H1 (cell line): ENCODE data around the gene UPK2. TPM values are rescaled to one million over a fixed set of nuclear protein-coding genes. Genes with fewer than 3 reads are reported as not detected.

Experiments
- CTCF ChIA-PET: fragments of 300-600 bp; sonication (Branson Sonifier 250); formaldehyde crosslinking; loops from one replicate; lab custom pipeline; 2021; ENCODE audit not compliant: partially characterized antibody; lab: Charles Lee
- POLR2A ChIA-PET: fragments of 300-600 bp; sonication (Branson Sonifier 250); formaldehyde crosslinking; loops from one replicate; lab custom pipeline; 2021; ENCODE audit warnings: inconsistent platforms; ENCODE audit not compliant: partially characterized antibody; lab: Charles Lee
- DNase-seq, 2 experiments: peaks; one replicate each; pipeline versions ENCODE4 v3.0.0 to v3.0.0-alpha.2; 2010 to 2022; ENCODE audit warnings: low spot score in 2 of 2, low read depth in 1 of 2, mixed read lengths in 1 of 2
- FAIRE-seq: peaks from 2 replicates; lab custom pipeline; 2011; peaks lifted over from hg19 to GRCh38; lab: Jason Lieb, UNC
- H2AFZ ChIP-seq: 2 replicates; pipeline ENCODE4 v1.8.1; 2012; ENCODE audit warnings: low read length, inconsistent platforms
- H2AK5ac ChIP-seq: 2 replicates; pipeline ENCODE4 v1.6.1; 2013; ENCODE audit warnings: low read depth, low read length
- H2BK120ac ChIP-seq: replicated peaks from 2 replicates; pipeline ENCODE3; 2013; ENCODE audit warnings: low read depth, low read length, inconsistent platforms
- H2BK12ac ChIP-seq: 2 replicates; pipeline ENCODE4 v1.6.1; 2013; ENCODE audit warnings: low read depth, low read length
- H2BK15ac ChIP-seq: 2 replicates; pipeline ENCODE4 v1.6.1; 2013; ENCODE audit warnings: low read length
- H2BK20ac ChIP-seq: 2 replicates; pipeline ENCODE4 v1.6.1; 2013; ENCODE audit warnings: low read length
- H2BK5ac ChIP-seq: 2 replicates; pipeline ENCODE4 v1.6.1; 2013; ENCODE audit warnings: low read depth, low read length
- H3K14ac ChIP-seq: 2 replicates; pipeline ENCODE4 v1.6.1; 2013; ENCODE audit warnings: inconsistent platforms; ENCODE audit not compliant: insufficient read length
- H3K18ac ChIP-seq: 2 replicates; pipeline ENCODE4 v1.6.1; 2013; ENCODE audit warnings: low read length; ENCODE audit errors: extremely low read depth
- H3K23ac ChIP-seq: 2 replicates; pipeline ENCODE4 v1.6.1; 2013; ENCODE audit warnings: inconsistent platforms; ENCODE audit not compliant: insufficient read length
- H3K23me2 ChIP-seq: 2 replicates; pipeline ENCODE4 v1.6.1; 2013; ENCODE audit warnings: low read depth, low read length
- H3K27ac ChIP-seq: 2 replicates; pipeline ENCODE4 v1.6.1; 2011; ENCODE audit warnings: low read depth, low read length, inconsistent platforms
- H3K27me3 ChIP-seq, 4 experiments: replicated peaks in 1 of 4; 1 replicate in 1 of 4; 2 replicates in 3 of 4; pipeline versions ENCODE4 v1.6.1 to v1.8.1; 2011 to 2013; ENCODE audit warnings: low read length in 3 of 4, mild to moderate bottlenecking in 3 of 4, inconsistent platforms in 2 of 4, mixed read lengths in 2 of 4, moderate library complexity in 1 of 4; ENCODE audit not compliant: control insufficient read depth in 3 of 4, insufficient read depth in 3 of 4; ENCODE audit errors: extremely low read depth in 1 of 4
- H3K36me3 ChIP-seq, 4 experiments: 2 replicates each; pipeline versions ENCODE4 v1.6.1 to v1.8.1; 2011 to 2013; ENCODE audit warnings: mild to moderate bottlenecking in 4 of 4, low read length in 3 of 4, moderate library complexity in 2 of 4, control low read depth in 1 of 4, inconsistent platforms in 1 of 4; ENCODE audit not compliant: insufficient read depth in 4 of 4, control insufficient read depth in 2 of 4
- H3K4ac ChIP-seq: replicated peaks from 2 replicates; pipeline ENCODE3; 2013; ENCODE audit warnings: low read length, low read depth, mixed read lengths, inconsistent platforms; ENCODE audit not compliant: insufficient read length
- H3K4me1 ChIP-seq, 4 experiments: replicated peaks in 1 of 4; 1 replicate in 1 of 4; 2 replicates in 3 of 4; pipeline versions ENCODE4 v1.6.1 to v1.8.1; 2011 to 2013; ENCODE audit warnings: low read length in 3 of 4, inconsistent platforms in 2 of 4, mixed read lengths in 1 of 4; ENCODE audit not compliant: insufficient read depth in 4 of 4, control insufficient read depth in 3 of 4
- H3K4me2 ChIP-seq, 2 experiments: 2 replicates each; pipeline versions ENCODE4 v1.6.1 to v1.8.1; 2011 to 2013; ENCODE audit warnings: low read depth in 2 of 2, low read length in 2 of 2, control low read depth in 1 of 2, inconsistent platforms in 1 of 2, mild to moderate bottlenecking in 1 of 2; ENCODE audit not compliant: insufficient read depth in 1 of 2
- H3K4me3 ChIP-seq, 4 experiments: fragments of 200-600, 300-600 bp in 1 of 4; sonication (generic), shearing (Covaris generic), sonication (Bioruptor Twin) in 1 of 4; 2 replicates each; pipeline versions ENCODE4 v1.5.1 to v1.8.1; 2011 to 2016; ENCODE audit warnings: low read length in 4 of 4, low read depth in 3 of 4, control low read depth in 2 of 4, inconsistent platforms in 2 of 4, mild to moderate bottlenecking in 2 of 4, mixed read lengths in 1 of 4, moderate library complexity in 1 of 4; ENCODE audit not compliant: insufficient read depth in 2 of 4; ENCODE audit errors: extremely low read depth in 1 of 4
- H3K56ac ChIP-seq: replicated peaks from 2 replicates; pipeline ENCODE3; 2013; ENCODE audit warnings: low read depth, mild to moderate bottlenecking, mixed read lengths, low read length, inconsistent platforms; ENCODE audit not compliant: insufficient read length
- H3K79me1 ChIP-seq: 2 replicates; pipeline ENCODE4 v1.6.1; 2013; ENCODE audit warnings: low read depth, low read length, control low read depth
- H3K79me2 ChIP-seq, 2 experiments: 2 replicates each; pipeline versions ENCODE4 v1.6.1 to v1.8.1; 2012 to 2013; ENCODE audit warnings: low read length in 2 of 2, mild to moderate bottlenecking in 2 of 2, inconsistent platforms in 1 of 2; ENCODE audit not compliant: insufficient read depth in 2 of 2, control insufficient read depth in 1 of 2
- H3K9ac ChIP-seq, 4 experiments: replicated peaks in 1 of 4; 1 replicate in 1 of 4; 2 replicates in 3 of 4; pipeline versions ENCODE4 v1.6.1 to v1.8.1; 2011 to 2013; ENCODE audit warnings: low read depth in 3 of 4, low read length in 3 of 4, control low read depth in 2 of 4, mild to moderate bottlenecking in 2 of 4, moderate library complexity in 2 of 4, inconsistent platforms in 1 of 4; ENCODE audit errors: extremely low read depth in 1 of 4
- H3K9me3 ChIP-seq, 2 experiments: 2 replicates each; pipeline versions ENCODE4 v1.6.1 to v1.8.1; 2012 to 2013; ENCODE audit warnings: mild to moderate bottlenecking in 2 of 2, moderate library complexity in 2 of 2, control low read depth in 1 of 2, inconsistent platforms in 1 of 2, low read depth in 1 of 2, low read length in 1 of 2, mixed read lengths in 1 of 2; ENCODE audit not compliant: insufficient read depth in 2 of 2
- H4K20me1 ChIP-seq, 2 experiments: replicated peaks in 1 of 2; 2 replicates each; pipeline versions ENCODE3 to v1.8.1; 2011 to 2013; ENCODE audit warnings: inconsistent platforms in 2 of 2, low read length in 2 of 2, mild to moderate bottlenecking in 1 of 2; ENCODE audit not compliant: insufficient read depth in 2 of 2, control insufficient read depth in 1 of 2
- H4K5ac ChIP-seq: 2 replicates; pipeline ENCODE4 v1.6.1; 2013; ENCODE audit warnings: low read length, low read depth, mixed read lengths, inconsistent platforms; ENCODE audit not compliant: insufficient read length
- H4K8ac ChIP-seq: 2 replicates; pipeline ENCODE4 v1.8.0; 2013; ENCODE audit warnings: mild to moderate bottlenecking, moderate library complexity, low read length, inconsistent platforms; ENCODE audit not compliant: insufficient read depth; ENCODE audit errors: extremely low read depth
- H4K91ac ChIP-seq: replicated peaks from 2 replicates; pipeline ENCODE3; 2013; ENCODE audit warnings: low read length, mixed read lengths, inconsistent platforms; ENCODE audit not compliant: insufficient read length
- ATF3 ChIP-seq: IDR thresholded peaks from 2 replicates; pipeline ENCODE4 v1.6.1; 2011; ENCODE audit warnings: low read depth, mild to moderate bottlenecking, low read length; ENCODE audit not compliant: insufficient read depth
- CHD1 ChIP-seq: IDR thresholded peaks from 2 replicates; pipeline ENCODE4 v1.6.1; 2012; ENCODE audit warnings: low read depth, low read length, improper control_type of control experiment
- JUND ChIP-seq: IDR thresholded peaks from 2 replicates; pipeline ENCODE4 v1.6.1; 2011; ENCODE audit warnings: mild to moderate bottlenecking, improper control_type of control experiment, low read length
- SIN3A ChIP-seq, 2 experiments: IDR thresholded peaks in 1 of 2; conservative IDR thresholded peaks in 1 of 2; 2 replicates each; pipeline ENCODE4 v1.6.1; 2011 to 2012; ENCODE audit warnings: low read length in 2 of 2, improper control_type of control experiment in 1 of 2, low read depth in 1 of 2, mild to moderate bottlenecking in 1 of 2
- SP2 ChIP-seq: IDR thresholded peaks from 2 replicates; pipeline ENCODE4 v1.6.1; 2012; ENCODE audit warnings: mild to moderate bottlenecking, low read length, inconsistent platforms
- WGBS, 2 experiments: shearing (Covaris generic) in 1 of 2; methylation state at CpG; one replicate each; pipeline versions ENCODE4 v1.1.6 to v1.1.7; 2013 to 2015; ENCODE audit warnings: low lambda C conversion rate in 2 of 2, mixed read lengths in 2 of 2, inconsistent platforms in 1 of 2, low coverage in 1 of 2, missing lambda C conversion rate in 1 of 2; ENCODE audit not compliant: insufficient replicate concordance in 2 of 2, insufficient coverage in 1 of 2, insufficient read length in 1 of 2; ENCODE audit errors: extremely low coverage in 1 of 2, missing lambda C conversion rate in 1 of 2; 5-methylcytosine and 5-hydroxymethylcytosine counted together
- polyA plus RNA-seq, 7 experiments: library from polyadenylated mRNA; depleted of rRNA in 3 of 7; stranded (reverse) in 5 of 7; unstranded in 2 of 7; fragments of >200 nt in 5 of 7; fragments of 200-250 nt in 2 of 7; gene quantifications; 1 replicate in 5 of 7; 2 replicates in 1 of 7; 4 replicates in 1 of 7; pipeline versions ENCODE4 v1.2.1 to v1.2.3, GENCODE V29; 2011 to 2013; ENCODE audit warnings: missing spikeins in 2 of 7, mixed read lengths in 2 of 7
- total RNA-seq: library from RNA; stranded (reverse); fragmentation: NEBNext Ultra II Directional; extraction: Animal tissue kit (Norgen Biotek cat#: 25700); gene quantifications from 2 replicates; pipeline ENCODE4 v1.2.1, GENCODE V29; 2021
- TF ChIP-seq, protein P1 (sequence below), 3 experiments: IDR thresholded peaks; 1 replicate in 2 of 3; 2 replicates in 1 of 3; pipeline versions ENCODE4 v1.5.1 to v1.6.1; 2011; ENCODE audit warnings: low read length in 3 of 3, mild to moderate bottlenecking in 3 of 3, inconsistent platforms in 2 of 3, low read depth in 1 of 3, moderate library complexity in 1 of 3; ENCODE audit not compliant: insufficient read depth in 1 of 3; ENCODE audit errors: control extremely low read depth in 1 of 3
- TF ChIP-seq, protein P2 (sequence below): IDR thresholded peaks from 2 replicates; pipeline ENCODE4 v1.6.1; 2012; ENCODE audit warnings: inconsistent platforms

Gene UPK2
- total and polyA plus RNA-seq, 2 of the 8 experiments (the other 6 are each of a cell fraction or from before 2014, with no cell fraction given): 0.76 TPM; not detected in 1

- H3K9me3 ChIP-seq: no peaks in the 10 kb centered on the region
- 43% methylated on average over 6 of the region's 6 CpGs; no CpG with 5 or more reads in 1 of the 2 experiments for WGBS, 2 experiments
- H2BK12ac ChIP-seq: peak overlapping the region; percentile 45; the same call in 1 of the 2 replicates
- ChIA-PET CTCF (interaction anchor here (0.9 to 1.5 kb wide), 2 partner anchors 11 to 14 kb away, joined by 3 to 4 read pairs; no protein-coding TSS in a partner anchor), POLR2A (interaction anchor here (0.7 to 15.2 kb wide), 14 partner anchors 14 to 170 kb away, joined by 3 to 264 read pairs (median 4); partner anchors contain the start of genes RPS25 and TRAPPC4)
- H4K91ac ChIP-seq: no peak overlapping the region
- no peak overlapping the region for H3K56ac ChIP-seq
- peak overlapping the region; percentile 70 for H3K27ac ChIP-seq
- peak overlapping the region; percentile 78 to 82 (median 81) for H3K9ac ChIP-seq
- H3K4me2 ChIP-seq: peak overlapping the region; percentile 95 to 100
- no peak overlapping the region for H3K4ac ChIP-seq
- peaks cover 3 to 32% (median 19%) of the 10 kb centered on the region in 4 experiments; a peak in 7 of 8 replicates for H3K36me3 ChIP-seq
- H2AFZ ChIP-seq: no peak overlapping the region
- H2BK15ac ChIP-seq: no peak overlapping the region
- peaks cover 0 to 6% (median under 1%) of the 10 kb centered on the region in 4 experiments; a peak in 2 of 7 replicates for H3K4me1 ChIP-seq
- H3K18ac ChIP-seq: peak overlapping the region; percentile 85; the same call in 1 of the 2 replicates
- DNase-seq (no peak), FAIRE-seq (peak; percentile 45)
- no peaks in the 10 kb centered on the region for H4K20me1 ChIP-seq
- H3K23me2 ChIP-seq: peaks cover 12% of the 10 kb centered on the region
- no peak overlapping the region for H3K23ac ChIP-seq
- H3K4me3 ChIP-seq: peak overlapping the region; percentile 84 to 97 (median 90)
- no peak overlapping the region for H4K8ac ChIP-seq
- no peak overlapping the region for H3K14ac ChIP-seq
- peak overlapping the region; percentile 78 for H4K5ac ChIP-seq
- H2BK5ac ChIP-seq: peak overlapping the region; percentile 93; the same call in 1 of the 2 replicates
- no peak overlapping the region for H2BK20ac ChIP-seq
- no peak overlapping the region for H2BK120ac ChIP-seq
- no peak overlapping the region for H2AK5ac ChIP-seq
- H3K79me1 ChIP-seq: peaks cover 7% of the 10 kb centered on the region
- peaks cover 0 to 43% of the 10 kb centered on the region in 2 experiments; a peak in 3 of 4 replicates for H3K79me2 ChIP-seq
- H3K27me3 ChIP-seq: no peaks in the 10 kb centered on the region
- TF ChIP-seq, protein P1, sequence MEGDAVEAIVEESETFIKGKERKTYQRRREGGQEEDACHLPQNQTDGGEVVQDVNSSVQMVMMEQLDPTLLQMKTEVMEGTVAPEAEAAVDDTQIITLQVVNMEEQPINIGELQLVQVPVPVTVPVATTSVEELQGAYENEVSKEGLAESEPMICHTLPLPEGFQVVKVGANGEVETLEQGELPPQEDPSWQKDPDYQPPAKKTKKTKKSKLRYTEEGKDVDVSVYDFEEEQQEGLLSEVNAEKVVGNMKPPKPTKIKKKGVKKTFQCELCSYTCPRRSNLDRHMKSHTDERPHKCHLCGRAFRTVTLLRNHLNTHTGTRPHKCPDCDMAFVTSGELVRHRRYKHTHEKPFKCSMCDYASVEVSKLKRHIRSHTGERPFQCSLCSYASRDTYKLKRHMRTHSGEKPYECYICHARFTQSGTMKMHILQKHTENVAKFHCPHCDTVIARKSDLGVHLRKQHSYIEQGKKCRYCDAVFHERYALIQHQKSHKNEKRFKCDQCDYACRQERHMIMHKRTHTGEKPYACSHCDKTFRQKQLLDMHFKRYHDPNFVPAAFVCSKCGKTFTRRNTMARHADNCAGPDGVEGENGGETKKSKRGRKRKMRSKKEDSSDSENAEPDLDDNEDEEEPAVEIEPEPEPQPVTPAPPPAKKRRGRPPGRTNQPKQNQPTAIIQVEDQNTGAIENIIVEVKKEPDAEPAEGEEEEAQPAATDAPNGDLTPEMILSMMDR (IDR thresholded peaks at IDR 0.05; ENCODE audit: control extremely low read depth in 1 of 3, insufficient read depth in 1 of 3, low read depth in 1 of 3, low read length in 3 of 3): no peak
- TF ChIP-seq CHD1 (no peak), ATF3 (peak; percentile 23; the same call in 1 of the 2 replicates), SIN3A (conservative IDR thresholded peaks at IDR 0.05 in 1 of 2, IDR thresholded peaks at IDR 0.05 in 1 of 2; ENCODE audit: low read depth in 1 of 2, low read length in 2 of 2) (peak in 1 of 2 experiments; percentile 2; a peak in 1 of 4 replicates), SP2 (no peak), JUND (peak; percentile 98)
- TF ChIP-seq, protein P2, sequence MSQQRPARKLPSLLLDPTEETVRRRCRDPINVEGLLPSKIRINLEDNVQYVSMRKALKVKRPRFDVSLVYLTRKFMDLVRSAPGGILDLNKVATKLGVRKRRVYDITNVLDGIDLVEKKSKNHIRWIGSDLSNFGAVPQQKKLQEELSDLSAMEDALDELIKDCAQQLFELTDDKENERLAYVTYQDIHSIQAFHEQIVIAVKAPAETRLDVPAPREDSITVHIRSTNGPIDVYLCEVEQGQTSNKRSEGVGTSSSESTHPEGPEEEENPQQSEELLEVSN: no peak
Observed at GRCh38 chr11:118998822-118999221, 42.7 kb downstream of the UPK2 start.
